B cell (primary cell): Measurements from ENCODE around the gene IARS1.

Experiments
- EZH2 ChIP-seq: IDR thresholded peaks from 2 replicates; pipeline ENCODE4 v1.6.1; 2012; ENCODE audit warnings: borderline replicate concordance, low read depth, mild to moderate bottlenecking, moderate library complexity, low read length; ENCODE audit not compliant: insufficient read depth, poor library complexity, severe bottlenecking
- TF ChIP-seq, protein P1 (sequence below): fragments of 200-600 bp; IDR thresholded peaks from one replicate; pipeline ENCODE4 v1.8.0; 2022; ENCODE audit warnings: antibody characterized with exemption, mild to moderate bottlenecking

DNA sequence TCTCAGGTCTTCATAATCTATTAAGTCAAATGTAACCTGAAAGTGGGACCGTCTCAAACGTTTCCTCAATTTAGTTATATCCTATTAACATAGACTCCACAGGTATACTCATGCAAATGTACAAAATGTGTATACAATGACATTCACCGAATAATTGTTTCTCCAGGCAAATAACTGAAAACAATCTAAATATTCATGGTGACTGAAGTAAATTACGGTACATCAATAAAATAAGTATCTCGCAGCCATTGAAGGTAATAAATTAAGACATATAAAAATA is 482 bp downstream of the IARS1 start:
- TF ChIP-seq, protein P1, sequence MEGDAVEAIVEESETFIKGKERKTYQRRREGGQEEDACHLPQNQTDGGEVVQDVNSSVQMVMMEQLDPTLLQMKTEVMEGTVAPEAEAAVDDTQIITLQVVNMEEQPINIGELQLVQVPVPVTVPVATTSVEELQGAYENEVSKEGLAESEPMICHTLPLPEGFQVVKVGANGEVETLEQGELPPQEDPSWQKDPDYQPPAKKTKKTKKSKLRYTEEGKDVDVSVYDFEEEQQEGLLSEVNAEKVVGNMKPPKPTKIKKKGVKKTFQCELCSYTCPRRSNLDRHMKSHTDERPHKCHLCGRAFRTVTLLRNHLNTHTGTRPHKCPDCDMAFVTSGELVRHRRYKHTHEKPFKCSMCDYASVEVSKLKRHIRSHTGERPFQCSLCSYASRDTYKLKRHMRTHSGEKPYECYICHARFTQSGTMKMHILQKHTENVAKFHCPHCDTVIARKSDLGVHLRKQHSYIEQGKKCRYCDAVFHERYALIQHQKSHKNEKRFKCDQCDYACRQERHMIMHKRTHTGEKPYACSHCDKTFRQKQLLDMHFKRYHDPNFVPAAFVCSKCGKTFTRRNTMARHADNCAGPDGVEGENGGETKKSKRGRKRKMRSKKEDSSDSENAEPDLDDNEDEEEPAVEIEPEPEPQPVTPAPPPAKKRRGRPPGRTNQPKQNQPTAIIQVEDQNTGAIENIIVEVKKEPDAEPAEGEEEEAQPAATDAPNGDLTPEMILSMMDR = no peak
- no peak for TF ChIP-seq EZH2
